A204.1 (cell line): ENCODE measurements around the gene RPS23.

ENCODE experiments used
- FAIRE-seq: peaks from 2 replicates; lab custom pipeline; 2012; peaks lifted over from hg19 to GRCh38; lab: Jason Lieb, UNC

RPS23 gene

DNA sequence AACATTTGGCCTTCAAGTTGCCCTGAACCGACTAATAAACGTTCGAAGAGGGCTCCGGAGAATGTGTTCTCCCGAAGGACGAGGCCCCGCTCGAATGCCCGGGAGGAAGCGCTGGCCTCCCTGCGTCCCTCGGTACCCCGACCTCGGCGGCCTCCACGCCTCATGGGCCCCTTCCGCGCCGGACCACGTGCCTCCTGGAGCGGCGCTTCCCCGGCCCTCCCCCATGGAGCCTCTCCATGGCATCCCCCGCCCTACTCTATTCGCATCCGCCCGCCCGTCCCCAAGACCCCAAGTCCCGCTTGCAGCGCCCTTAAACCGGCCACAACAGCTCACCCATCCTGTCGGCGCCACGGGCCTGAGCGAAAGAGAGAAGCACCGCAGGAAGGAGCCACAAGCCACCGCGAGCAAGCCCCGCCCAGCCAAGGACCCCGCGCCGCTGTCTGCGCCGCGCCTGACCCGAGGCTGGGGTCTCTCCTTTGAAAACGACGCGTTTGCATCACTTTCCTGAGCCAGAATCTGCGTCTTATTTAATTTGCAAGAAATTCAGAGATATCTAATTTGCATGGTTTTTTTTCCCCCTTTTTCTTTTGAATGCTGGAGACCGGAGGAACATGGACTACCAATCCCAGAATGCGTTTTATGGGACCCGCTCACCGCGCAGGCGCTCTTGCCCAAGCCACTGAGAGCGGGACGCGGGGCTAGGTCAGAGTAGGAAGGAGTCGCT lies at the start of gene RPS23:
TSS of gene RPS23 (minus strand) at position 368 of the 724 bp plus-strand sequence. CDS start at position 337, 31 bp downstream.
- FAIRE-seq: peak; percentile 93

DNA sequence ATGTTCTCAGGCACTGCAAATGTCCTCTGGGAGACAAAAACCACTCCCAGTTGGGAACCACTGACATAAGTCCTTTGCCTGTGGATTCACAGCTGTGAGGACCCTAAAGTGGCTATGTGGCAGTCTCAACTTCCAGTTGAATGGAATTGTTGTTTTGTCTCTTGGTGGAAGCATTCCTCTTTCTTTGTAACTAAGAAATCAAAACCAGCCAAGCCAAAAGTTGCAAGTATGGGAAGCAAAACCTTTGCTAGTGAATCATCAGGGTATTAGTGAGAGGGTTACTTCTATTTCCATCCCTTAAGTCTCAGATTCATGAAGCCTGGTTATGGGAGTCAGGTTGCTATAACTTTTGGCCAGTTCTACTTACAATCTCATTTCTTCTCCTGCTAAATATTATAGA lies 49.8 kb upstream of the RPS23 start:
- no peak for FAIRE-seq

DNA sequence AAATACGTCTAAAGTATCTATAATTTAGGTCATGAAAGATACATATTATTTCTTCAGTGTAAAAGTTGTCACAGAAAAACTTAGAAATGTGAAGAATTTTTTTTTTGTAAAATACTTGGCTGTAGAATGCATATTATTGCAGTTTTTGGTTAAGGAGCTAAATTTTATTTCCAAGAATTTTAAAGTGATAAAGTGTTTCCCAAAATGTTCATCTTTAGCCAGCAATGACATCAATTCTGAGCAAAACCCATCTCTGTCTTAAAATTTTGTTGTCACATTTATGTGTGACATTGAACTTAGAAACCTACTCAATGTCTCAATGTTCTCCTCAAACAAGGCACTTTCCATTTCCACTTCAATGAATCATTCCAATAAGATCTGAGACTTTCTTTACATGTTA lies 47.8 kb upstream of the RPS23 start:
- no peak for FAIRE-seq

DNA sequence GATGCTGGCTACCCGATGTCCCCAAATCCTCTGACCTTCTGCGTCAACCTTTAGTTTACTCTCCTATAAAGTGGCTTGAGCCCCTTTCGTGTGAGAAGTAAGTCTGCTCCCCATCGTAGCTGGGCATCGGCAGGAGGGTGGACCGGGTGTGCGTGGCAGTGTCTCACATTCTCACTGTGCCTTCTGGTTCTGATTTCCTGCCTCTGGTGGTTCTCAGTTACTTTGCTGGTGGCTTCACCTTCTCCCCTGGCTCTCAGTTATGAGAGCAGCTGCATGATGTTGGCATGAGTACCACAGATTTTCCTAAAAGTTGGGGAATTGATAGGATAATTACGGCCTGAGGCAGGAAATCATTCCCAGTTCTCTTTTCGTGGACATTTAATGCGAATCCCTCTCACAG lies 47.0 kb upstream of the RPS23 start:
- no peak for FAIRE-seq

DNA sequence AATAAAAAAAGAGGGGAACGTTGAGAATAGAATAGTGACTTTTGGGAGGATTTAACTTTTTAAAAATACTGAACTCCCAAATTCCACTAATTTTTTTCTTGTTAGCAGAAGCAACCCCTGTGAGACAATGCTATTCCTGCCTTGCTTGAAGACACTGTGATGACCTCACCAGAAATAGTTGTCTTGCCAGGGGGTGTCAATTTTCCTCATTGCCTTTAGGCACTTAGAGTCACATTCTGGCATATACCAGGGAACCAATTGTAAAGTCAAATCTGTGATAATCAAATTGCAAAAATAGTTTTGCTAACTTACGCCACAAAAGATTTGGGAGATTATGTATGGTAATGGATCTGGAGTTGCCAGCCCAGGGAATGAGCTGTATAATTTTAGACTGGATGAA lies 42.8 kb upstream of the RPS23 start:
- no peak for FAIRE-seq

DNA sequence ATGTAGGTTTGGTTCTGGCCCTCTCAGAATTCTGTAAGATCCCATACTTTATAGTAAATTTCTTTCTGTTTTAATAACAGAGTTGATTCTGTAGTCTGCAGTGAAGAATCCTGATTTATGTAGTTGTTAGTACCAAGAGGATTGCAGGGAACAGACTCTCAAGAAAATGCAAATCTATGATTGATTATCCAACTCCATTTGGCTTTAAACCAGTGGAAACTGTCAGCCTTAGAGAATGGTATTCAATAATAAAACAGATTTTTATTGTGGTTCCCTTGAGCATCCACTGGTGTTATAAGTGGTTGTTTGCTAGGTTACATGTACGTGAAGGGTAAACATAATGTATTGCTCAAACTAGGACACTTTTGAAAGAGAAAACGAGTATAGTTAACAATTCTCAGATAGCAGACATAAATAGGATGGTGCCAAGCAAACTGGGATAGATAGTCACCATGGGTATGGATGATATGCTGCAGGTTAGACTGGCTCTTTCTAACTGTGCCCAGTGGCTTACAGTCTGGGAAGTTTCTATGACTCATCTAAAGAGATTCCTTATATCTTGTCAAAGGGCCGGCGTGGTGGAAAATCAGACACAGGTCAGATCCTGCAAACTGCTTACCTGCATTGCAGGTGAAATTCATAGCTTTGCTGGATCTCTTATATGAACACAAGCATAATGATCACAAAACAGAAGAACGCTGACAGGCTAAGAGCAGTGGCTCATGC lies 41.7 kb upstream of the RPS23 start:
- FAIRE-seq: no peak

DNA sequence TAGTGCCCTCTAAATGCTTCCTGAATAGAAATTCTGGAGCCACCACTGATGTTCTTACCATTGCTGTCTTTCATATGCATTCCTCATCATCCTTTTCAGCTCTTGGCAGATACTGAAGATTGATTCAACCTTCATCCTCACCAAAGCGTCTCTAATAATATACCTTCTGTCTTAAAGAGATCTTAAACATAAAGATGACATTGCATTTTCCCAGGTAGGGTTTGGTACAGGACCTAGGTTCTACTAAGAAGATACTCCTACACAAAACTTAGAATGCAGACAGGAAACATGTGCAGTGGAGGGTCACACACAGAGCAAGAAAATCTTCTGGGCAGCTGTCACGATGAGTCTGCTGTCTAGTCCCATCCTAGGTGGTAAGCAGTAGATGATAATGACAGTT lies 41.0 kb upstream of the RPS23 start:
- no peak for FAIRE-seq

DNA sequence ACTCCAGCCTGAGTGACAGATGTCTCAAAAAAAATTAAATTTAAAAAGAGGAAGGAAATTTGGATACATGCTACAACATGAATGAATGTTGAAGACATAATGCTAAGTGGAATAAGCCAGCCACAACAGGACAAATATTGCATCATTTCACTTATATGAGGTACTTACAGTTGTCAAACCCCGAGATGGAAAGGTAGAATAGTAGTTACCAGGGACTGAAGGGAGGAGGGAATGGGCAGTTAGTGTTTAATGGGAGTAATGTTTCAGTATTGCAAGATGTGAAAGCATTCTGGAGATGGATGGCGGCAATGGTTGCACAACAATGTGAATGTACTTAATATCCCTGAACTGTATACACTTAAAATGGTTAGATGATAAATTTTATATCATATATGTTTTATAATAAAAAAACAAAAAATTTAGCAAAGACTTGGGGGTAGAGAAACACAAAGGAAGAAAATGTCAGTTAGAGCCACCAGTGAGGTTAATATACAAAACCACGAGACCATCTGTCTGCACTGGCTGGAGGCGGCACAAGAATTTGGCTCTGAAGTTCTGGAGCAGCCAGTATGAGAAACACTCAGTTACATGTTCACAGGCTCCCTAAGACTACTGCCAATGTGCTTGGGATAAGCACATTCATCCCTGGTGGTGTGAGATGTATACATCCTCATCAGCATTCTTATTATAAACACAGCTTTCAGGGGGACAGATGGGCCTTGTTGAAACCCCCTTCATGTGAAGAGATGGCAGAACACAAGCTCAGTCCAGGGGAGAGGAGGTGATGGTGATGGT lies 37.0 kb upstream of the RPS23 start:
- no peak for FAIRE-seq

DNA sequence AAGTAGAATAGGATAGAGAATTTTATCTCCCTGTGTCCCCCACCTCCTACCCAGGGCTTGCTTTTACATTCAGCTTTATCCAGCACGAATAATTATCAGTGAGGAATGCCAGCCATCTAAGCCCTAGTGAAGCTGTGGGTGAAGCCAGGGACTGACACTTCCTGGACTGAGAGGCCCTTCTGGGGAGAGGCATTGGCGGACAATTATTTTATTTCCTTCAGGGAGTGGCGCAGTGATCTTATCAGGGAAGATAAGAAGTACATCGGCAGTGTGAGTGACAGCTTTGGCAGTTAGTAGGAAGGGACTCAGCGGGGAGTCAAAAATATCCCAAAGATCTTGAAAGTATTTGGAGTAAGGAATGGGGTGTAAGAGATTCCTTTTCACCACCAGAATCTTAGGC lies 34.9 kb upstream of the RPS23 start:
- no peak for FAIRE-seq

DNA sequence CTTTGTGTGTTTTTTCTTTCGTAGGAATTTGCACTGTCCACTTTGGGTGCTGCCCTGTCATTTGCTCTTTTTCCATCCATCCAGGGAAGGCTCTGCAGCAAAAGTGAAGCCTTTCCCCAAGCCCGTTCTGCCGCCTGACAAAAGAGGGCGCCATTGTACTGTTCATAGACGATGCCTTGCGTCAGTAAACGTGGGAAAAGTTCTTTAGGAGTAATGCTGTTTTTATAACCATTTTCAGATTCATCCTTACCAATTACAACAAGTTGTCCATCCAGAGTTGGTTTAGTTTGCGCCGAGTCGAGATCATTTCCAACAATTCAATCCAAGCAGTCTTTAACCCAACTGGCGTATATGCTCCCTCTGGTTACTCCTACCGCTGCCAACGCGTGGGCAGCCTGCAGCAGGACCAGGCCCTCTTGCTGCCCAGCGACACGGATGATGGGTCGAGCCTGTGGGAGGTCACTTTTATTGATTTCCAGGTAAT lies 34.3 kb upstream of the RPS23 start:
- peak; percentile 75 for FAIRE-seq

DNA sequence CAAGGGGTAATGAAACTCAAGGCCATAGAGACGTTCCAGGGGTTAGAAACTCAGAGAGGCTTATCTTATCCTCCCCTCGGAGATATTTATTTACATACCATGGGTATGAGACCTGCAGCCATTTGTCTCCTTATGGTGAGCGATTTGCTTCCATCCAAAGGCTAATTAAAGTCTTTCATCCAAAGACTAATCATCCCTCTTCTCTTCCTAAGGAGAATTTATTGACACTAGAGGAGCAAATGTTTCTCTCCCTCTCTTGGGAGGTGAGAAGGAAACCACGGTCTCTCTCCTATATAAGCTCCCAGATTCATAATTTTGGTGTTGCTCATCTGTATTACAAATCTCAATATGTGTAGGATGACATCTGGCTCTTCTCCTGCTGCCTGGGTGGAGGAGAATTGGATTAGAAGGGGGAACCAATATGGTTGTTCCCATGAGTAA lies 31.0 kb upstream of the RPS23 start:
- FAIRE-seq: no peak

DNA sequence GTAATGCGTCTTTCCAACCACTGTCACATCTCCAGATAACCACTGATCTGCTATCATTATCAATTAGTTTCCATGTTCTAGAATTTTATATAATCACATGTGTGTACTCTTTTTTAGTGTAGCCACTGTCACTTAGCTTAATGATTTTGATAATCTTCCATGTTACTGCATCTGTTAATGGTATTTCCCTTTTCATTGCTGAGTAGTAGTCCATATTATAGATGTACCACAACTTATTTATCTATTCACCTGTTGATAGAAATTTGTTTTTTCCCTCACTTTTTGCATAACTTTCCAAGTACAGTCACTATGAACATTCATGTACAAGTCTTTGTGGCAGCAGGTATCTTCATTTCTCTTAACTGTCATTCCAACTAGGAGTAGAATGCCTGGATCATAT lies 30.3 kb upstream of the RPS23 start:
- FAIRE-seq: no peak

DNA sequence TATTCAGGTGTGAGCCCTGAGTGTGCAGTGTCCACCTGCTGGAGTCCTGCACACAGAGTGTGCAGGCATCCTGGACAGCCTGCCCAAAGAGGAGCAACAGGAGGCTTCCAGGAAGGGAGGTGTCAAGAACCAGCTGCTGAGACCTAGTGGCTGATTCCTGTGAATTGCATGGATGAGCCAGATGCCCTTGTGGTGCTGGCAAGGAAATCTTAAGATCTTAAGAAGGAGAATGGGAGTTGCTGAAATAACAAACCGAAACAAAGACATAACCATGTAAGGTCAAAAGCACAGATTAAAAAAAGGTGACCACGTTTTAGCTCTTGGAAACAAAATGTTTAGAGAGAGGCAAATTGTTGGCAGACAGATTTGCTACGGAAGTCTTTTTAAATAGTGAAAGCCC lies 29.3 kb upstream of the RPS23 start:
- FAIRE-seq: no peak

DNA sequence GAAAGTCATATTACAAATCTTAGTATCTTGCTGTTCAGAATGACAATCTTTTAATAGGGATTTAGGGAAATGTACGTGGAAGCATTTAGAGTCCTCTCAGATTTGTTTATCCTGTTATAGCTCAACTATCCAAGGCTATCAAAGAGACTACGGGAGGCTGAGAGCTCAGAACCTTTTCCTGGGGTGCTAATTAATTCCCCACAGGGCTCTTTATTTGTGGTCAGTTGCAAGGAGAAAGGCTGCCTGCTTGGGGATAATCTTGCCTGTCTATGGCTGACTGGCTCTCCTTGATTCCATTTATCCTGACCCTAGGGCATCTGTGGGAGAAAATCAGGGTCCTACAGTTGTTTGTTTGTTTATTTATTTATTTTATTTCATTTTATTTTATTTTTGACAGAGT lies 28.0 kb upstream of the RPS23 start:
- FAIRE-seq: no peak

DNA sequence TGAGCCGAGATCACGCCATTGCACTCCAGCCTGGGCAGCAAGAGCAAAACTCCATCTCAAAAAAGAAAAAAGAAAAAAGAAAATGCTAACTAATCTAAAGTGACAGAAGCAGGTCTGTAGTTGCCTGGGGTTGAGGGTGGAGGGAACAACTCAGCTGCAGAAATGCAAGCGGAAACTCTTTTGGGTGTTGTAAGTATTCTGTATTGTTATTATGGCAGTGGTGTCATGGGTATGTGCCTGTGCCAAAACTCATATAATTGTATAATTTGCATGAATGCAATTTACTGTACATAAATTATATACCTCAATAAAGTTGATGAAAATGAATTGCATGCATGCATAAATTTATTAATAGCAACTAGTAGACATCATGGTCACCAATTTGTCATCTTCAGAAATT lies 23.0 kb upstream of the RPS23 start:
- FAIRE-seq: no peak

DNA sequence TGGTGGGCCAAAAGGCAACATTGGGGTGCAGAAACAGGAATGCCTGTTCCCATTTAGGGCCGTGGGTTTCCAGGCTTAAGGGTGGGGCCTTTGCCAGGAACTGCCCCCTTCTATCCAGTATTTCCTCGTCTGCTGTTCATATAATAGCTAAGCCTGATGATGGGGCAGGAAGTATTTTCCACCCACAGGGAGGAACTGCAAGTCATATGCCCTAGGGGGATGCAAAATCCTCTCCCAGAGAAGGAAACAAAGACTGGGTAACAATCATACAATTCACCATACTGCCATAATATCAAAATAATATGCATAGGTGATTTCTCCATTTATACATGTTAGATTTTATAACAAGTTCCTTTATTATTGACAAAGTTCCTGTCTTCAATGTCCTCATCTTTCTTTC lies 20.5 kb upstream of the RPS23 start:
- no peak for FAIRE-seq

DNA sequence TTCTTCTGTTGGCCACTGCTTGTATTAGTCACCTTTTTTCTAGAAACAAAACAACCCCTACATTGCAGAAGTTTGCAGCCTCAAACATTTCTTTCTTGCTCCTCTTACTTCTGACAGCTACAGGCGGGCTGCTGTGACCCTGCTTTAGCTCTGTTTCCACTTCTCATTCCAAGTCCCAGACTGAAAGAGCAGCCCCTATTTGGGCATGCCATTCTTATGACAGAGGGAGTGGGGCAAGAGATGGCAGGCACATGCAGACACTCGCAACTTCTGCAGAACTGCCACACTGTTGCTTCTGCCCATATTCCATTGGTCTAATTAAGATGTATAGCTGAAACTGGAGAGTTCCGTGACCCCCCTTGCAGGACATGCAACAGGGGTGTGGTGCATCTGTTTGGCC lies 19.6 kb upstream of the RPS23 start:
- no peak for FAIRE-seq

DNA sequence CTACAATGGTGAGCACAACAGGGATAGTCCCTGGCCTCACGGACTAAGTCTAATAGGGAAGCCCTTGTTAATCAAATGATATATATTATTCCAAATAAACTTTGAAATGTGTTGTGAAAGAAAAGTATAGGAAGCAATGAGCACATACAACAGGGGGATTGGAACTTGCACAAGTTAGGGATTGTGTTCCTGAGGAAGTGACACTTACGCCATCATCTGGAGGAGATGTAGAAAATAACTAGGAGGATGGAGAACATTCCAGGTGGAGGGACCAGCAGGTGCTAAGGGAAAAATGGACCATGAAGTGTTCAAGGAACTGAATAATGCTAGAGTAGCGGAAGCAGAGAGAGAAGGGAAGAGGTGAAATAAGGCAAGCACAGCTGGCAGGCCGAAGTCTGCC lies 18.8 kb upstream of the RPS23 start:
- FAIRE-seq: no peak

DNA sequence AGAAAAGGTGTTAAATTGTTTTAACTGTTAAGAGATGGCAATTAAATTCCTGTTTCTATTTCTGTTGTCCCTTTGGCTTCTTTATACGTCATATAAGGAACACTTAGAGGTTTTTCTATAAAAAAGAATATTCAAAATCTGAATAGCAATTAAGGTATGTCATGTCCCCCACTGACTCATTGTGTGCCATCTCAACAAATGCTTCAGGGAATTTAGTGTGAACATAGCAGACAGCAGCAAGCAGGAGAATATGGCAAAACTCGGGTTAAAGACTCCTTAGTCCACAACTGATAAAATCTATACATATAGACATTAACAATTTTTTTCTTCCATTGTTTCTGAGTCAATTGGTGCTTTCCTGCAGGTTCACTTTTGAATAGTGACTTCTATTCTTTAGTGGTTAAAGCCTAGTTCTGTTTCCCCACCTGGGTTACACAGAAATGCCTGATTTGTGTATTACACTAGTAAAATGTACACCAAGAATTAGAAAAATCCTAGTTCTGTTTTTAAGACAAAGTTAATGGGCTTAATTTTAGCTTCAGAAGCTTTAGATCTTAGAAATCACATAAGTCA lies 17.9 kb upstream of the RPS23 start:
- no peak for FAIRE-seq

DNA sequence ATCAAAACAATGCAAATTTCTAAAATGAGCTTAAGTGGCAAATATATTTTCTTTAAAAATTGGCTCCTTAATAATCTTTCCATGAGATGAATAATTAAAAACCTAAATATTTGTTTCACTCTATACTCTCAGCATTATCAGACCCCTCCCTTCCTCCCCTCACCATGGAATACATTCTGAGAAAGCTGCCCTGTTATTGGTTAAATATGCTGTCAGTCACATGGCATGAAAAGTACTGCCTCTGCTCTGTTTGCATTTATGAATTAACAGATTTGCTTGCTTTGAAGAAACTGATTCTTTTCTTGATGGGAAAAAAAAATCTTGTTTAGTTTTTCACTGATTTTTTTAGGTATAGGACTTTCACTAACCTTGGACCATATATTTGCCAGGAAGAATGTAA lies 17.0 kb upstream of the RPS23 start:
- no peak for FAIRE-seq

DNA sequence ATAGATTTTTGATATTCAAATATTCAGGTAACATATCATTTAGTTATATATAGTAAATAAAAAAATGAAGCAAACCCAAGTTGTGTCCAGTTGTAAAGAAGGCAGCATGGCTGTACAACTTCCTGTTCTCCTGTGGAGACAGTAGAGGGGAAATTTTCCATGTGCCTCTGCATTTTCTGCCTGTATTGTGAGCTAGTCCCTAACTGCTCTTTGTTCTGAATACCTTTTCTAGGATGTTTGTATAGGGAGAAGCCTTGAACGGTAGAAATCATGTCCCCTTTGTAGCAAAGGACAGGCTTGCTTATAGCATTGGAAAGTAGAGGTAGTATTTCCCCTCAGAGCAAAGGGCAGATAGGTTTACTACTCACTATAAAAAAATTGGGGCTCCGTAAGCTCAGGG lies 13.3 kb upstream of the RPS23 start:
- FAIRE-seq: no peak

DNA sequence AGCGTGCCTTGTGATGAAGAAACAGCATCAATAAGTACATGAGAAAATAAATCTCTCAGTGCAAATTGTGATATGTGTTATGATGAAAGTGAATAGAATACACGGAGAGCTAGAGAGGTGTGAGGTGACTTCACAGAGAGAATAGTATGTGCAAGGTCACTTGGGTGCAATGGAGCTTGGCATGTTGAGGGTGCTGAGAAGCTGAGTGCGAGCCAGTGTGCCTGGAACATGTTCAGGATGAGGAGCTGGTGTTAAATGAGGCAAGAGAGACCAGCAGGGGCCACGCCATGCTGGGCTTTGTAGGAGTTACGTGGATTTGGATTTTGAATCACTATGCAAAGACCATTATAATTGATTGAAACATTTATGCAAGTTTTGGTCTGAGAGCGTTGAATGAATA lies 12.8 kb upstream of the RPS23 start:
- no peak for FAIRE-seq

DNA sequence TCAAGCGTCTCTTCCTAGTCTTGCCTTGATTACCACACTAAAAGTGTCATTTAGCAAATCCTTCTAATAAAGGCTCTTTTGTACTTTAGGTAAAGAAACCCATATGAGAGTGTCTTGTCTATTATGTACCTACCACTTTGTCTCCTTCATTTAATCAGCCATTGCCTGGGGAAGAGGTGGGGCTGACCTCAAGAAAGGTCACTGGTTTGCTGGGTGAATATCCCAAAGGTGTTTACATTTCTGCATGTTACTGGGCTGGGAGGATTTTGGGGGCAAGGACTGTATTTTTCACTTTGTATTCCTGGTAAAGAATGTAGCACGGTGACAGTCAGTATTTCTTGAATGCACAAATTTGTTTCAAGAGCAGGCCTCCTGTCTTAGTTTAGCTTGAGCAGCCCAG lies 11.9 kb upstream of the RPS23 start:
- no peak for FAIRE-seq
